ENCODE results near the gene LAYN. TPM values are rescaled to one million over a fixed set of nuclear protein-coding genes. Genes with fewer than 3 reads are reported as not detected.

The LAYN gene
- total RNA-seq, 6 experiments from 2014 or later = 0.19 to 2.0 (median 0.59) TPM

DNA sequence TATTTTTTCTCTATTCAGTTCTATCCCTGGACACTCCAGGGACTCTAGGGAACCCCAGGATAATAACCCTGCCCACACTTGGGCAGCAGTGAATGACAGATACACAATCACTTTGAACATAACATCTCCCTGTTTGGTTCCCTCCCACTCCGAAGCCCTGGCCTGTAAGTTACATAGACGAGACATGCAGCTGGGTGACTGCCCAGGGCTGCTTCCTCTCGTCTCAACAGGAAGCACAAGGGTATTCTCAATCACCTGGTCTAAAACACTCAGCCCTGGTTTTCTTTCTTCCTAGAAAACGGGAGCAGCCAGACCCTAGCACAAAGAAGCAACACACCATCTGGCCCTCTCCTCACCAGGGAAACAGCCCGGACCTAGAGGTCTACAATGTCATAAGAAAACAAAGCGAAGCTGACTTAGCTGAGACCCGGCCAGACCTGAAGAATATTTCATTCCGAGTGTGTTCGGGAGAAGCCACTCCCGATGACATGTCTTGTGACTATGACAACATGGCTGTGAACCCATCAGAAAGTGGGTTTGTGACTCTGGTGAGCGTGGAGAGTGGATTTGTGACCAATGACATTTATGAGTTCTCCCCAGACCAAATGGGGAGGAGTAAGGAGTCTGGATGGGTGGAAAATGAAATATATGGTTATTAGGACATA is 19.4 kb downstream of the LAYN start:
- WGBS (ENCODE audit: insufficient coverage, low coverage, low lambda C conversion rate, missing lambda C conversion rate) = 75% methylated on average over 9 of the region's 11 CpGs
- DNase-seq = no peak
- intact Hi-C loops (cut with DNase I) = no loop called here

DNA sequence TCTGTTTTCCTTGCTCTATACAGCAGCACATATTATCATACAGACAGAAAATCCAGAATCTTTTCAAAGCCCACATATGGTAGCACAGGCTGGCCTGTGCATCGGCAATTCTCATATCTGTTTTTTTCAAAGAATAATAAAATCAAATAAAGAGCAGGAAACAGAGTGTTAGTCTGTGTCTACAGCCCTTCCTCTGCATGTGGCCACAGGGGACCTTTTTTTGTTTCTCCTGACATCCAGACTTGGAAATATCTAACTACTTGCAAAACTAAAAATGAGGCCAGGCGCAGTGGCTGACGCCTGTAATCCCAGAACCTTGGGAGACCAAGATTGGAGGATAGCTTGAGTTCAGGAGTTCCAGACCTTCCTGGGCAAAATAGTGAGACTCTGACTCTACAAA is 20.3 kb downstream of the LAYN start:
- H3K4me1 ChIP-seq = no peaks in the 10 kb centered on the region
- DNase-seq (no peak), ATAC-seq (no peak)
- no peak overlapping the region for H3K27ac ChIP-seq
- H3K4me3 ChIP-seq = no peak overlapping the region
- no peaks in the 10 kb centered on the region for H3K9me3 ChIP-seq
- 87% methylated on average over 3 of the region's 3 CpGs for WGBS (ENCODE audit: insufficient coverage, low coverage, low lambda C conversion rate, missing lambda C conversion rate)
- H3K27me3 ChIP-seq = no peaks in the 10 kb centered on the region
- intact Hi-C loops (cut with DNase I) = no loop called here
- TF ChIP-seq POLR2A (IDR thresholded peaks at IDR 0.05) = no peak
- TF ChIP-seq, protein P1, sequence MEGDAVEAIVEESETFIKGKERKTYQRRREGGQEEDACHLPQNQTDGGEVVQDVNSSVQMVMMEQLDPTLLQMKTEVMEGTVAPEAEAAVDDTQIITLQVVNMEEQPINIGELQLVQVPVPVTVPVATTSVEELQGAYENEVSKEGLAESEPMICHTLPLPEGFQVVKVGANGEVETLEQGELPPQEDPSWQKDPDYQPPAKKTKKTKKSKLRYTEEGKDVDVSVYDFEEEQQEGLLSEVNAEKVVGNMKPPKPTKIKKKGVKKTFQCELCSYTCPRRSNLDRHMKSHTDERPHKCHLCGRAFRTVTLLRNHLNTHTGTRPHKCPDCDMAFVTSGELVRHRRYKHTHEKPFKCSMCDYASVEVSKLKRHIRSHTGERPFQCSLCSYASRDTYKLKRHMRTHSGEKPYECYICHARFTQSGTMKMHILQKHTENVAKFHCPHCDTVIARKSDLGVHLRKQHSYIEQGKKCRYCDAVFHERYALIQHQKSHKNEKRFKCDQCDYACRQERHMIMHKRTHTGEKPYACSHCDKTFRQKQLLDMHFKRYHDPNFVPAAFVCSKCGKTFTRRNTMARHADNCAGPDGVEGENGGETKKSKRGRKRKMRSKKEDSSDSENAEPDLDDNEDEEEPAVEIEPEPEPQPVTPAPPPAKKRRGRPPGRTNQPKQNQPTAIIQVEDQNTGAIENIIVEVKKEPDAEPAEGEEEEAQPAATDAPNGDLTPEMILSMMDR (IDR thresholded peaks at IDR 0.05) = no peak
- H3K36me3 ChIP-seq = no peaks in the 10 kb centered on the region

More for the DNA sequence above, 19.4 kb downstream of the LAYN start:
- no peaks in the 10 kb centered on the region for H3K36me3 ChIP-seq
- H3K4me3 ChIP-seq = no peak overlapping the region
- ATAC-seq = no peak
- H3K27ac ChIP-seq = no peak overlapping the region
- no peaks in the 10 kb centered on the region for H3K4me1 ChIP-seq
- no peaks in the 10 kb centered on the region for H3K27me3 ChIP-seq
- TF ChIP-seq, protein P1 (IDR thresholded peaks at IDR 0.05) = no peak
- TF ChIP-seq POLR2A (IDR thresholded peaks at IDR 0.05) = no peak
- no peaks in the 10 kb centered on the region for H3K9me3 ChIP-seq

- H3K27me3 ChIP-seq = no peaks in the 10 kb centered on the region
- ATAC-seq (no peak), DNase-seq (no peak)
- TF ChIP-seq, protein P1 (IDR thresholded peaks at IDR 0.05) = no peak
- no peak for TF ChIP-seq POLR2A (IDR thresholded peaks at IDR 0.05)
- H3K36me3 ChIP-seq = no peaks in the 10 kb centered on the region
- no peaks in the 10 kb centered on the region for H3K9me3 ChIP-seq
- intact Hi-C loops (cut with DNase I) = no loop called here
- no peak overlapping the region for H3K27ac ChIP-seq
- no peak overlapping the region for H3K4me3 ChIP-seq
- no peaks in the 10 kb centered on the region for H3K4me1 ChIP-seq
- 80% methylated on average over 3 of the region's 3 CpGs for WGBS (ENCODE audit: insufficient coverage, low coverage, low lambda C conversion rate, missing lambda C conversion rate)
Observed at GRCh38 chr11:111561306-111561705, 20.8 kb downstream of the LAYN start.

- Histone ChIP-seq H3K4me3 (no peak overlapping the region), H3K9me3 (no peaks in the 10 kb centered on the region), H3K4me1 (no peaks in the 10 kb centered on the region), H3K27me3 (no peaks in the 10 kb centered on the region), H3K36me3 (no peaks in the 10 kb centered on the region), H3K27ac (no peak overlapping the region)
- ATAC-seq (peak in 1 of 4 donors; percentile 38), DNase-seq (no peak)
- 59% methylated on average over 3 of the region's 3 CpGs for whole genome bisulfite sequencing (ENCODE audit: insufficient coverage, low coverage, low lambda C conversion rate, missing lambda C conversion rate)
- TF ChIP-seq, protein P1 (IDR thresholded peaks at IDR 0.05) = no peak
- no peak for TF ChIP-seq POLR2A (IDR thresholded peaks at IDR 0.05)
- intact Hi-C loops (cut with DNase I) = no loop called here
Observed at GRCh38 chr11:111561791-111562325, 21.3 kb downstream of the LAYN start.
